IPS-20b (cell line): ENCODE measurements around the gene CCDC126.

Experiments used
- H3K27ac ChIP-seq: one replicate; pipeline ENCODE4 v1.5.1; 2013; ENCODE audit warnings: low read length
- H3K27me3 ChIP-seq: 2 replicates; pipeline ENCODE4 v1.6.1; 2013; ENCODE audit warnings: mild to moderate bottlenecking, low read length, inconsistent platforms; ENCODE audit not compliant: insufficient read depth
- H3K36me3 ChIP-seq: 2 replicates; pipeline ENCODE4 v1.6.1; 2013; ENCODE audit warnings: low read depth, mild to moderate bottlenecking, inconsistent platforms, low read length, moderate library complexity; ENCODE audit not compliant: insufficient read depth
- H3K4me1 ChIP-seq: 2 replicates; pipeline ENCODE4 v1.6.1; 2013; ENCODE audit warnings: mild to moderate bottlenecking, control low read depth, inconsistent platforms, low read length, moderate library complexity; ENCODE audit not compliant: insufficient read depth
- H3K4me3 ChIP-seq: 2 replicates; pipeline ENCODE4 v1.5.1; 2013; ENCODE audit warnings: mild to moderate bottlenecking, low read length, inconsistent platforms
- H3K9ac ChIP-seq: 2 replicates; pipeline ENCODE4 v1.6.1; 2013; ENCODE audit warnings: low read depth, mild to moderate bottlenecking, inconsistent platforms, low read length, moderate library complexity
- H3K9me3 ChIP-seq: 2 replicates; pipeline ENCODE4 v1.6.1; 2013; ENCODE audit warnings: mild to moderate bottlenecking, low read depth, low read length, inconsistent platforms; ENCODE audit not compliant: insufficient read depth

The CCDC126 gene

GRCh38 chr7:23600236-23600635 is 3.1 kb downstream of the CCDC126 start:
- Histone ChIP-seq H3K9ac (no peak overlapping the region), H3K4me1 (peaks cover 15% of the 10 kb centered on the region), H3K27ac (no peak overlapping the region), H3K27me3 (peaks cover 29% of the 10 kb centered on the region), H3K36me3 (no peaks in the 10 kb centered on the region), H3K9me3 (no peaks in the 10 kb centered on the region), H3K4me3 (no peak overlapping the region)

- no peaks in the 10 kb centered on the region for H3K36me3 ChIP-seq
- H3K27me3 ChIP-seq: peaks cover 3% of the 10 kb centered on the region; the same call in 1 of the 2 replicates
- H3K9me3 ChIP-seq: no peaks in the 10 kb centered on the region; the same call in 1 of the 2 replicates
- H3K27ac ChIP-seq: no peak overlapping the region
- no peak overlapping the region for H3K4me3 ChIP-seq
- H3K4me1 ChIP-seq: peaks cover 7% of the 10 kb centered on the region
- no peak overlapping the region for H3K9ac ChIP-seq
These were observed 6.6 kb downstream of the CCDC126 start for GRCh38 chr7:23603632-23604295.

DNA sequence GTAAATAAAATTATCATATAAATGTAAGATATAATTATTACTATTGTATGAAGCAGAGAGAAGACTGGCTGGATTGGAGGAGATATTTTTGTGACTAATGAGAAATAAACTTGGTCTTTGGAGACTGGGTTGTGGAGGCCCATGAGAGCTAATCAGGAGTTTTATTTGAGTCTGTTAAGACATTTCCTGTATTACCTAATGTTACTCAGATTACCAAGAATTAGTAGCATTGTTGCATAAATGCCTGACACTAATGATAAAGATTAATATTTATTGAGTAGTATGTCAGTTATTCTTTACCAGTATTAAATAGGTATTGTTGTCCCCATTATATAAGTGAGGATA is 7.1 kb downstream of the CCDC126 start:
- no peak overlapping the region for H3K4me3 ChIP-seq
- H3K27me3 ChIP-seq: no peaks in the 10 kb centered on the region
- no peaks in the 10 kb centered on the region for H3K36me3 ChIP-seq
- no peak overlapping the region for H3K9ac ChIP-seq
- H3K27ac ChIP-seq: no peak overlapping the region
- no peaks in the 10 kb centered on the region; the same call in 1 of the 2 replicates for H3K9me3 ChIP-seq
- peaks cover 2% of the 10 kb centered on the region; the same call in 1 of the 2 replicates for H3K4me1 ChIP-seq

DNA sequence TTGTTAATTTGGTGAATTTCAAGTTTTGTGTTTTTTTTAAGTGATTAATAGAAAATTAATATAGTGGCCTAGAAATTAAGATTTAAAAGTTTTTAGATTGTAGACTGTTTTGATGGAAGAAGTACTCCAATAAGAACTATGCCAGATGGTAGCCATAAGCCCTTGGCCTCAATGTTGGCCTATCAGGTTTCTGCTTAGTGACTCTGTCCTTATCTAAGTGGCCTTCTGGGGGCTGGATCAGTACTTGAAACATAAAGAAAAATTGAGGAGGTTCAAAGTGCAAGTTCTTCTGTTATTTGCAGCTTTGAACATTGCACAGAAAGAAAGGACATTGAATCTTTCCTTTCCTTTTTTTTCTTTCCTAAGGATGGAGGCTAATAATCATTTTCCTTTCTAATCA is 9.9 kb downstream of the CCDC126 start:
- Histone ChIP-seq H3K36me3 (no peaks in the 10 kb centered on the region), H3K9ac (no peak overlapping the region), H3K27ac (no peak overlapping the region), H3K4me1 (no peaks in the 10 kb centered on the region), H3K4me3 (no peak overlapping the region), H3K9me3 (no peaks in the 10 kb centered on the region; the same call in 1 of the 2 replicates), H3K27me3 (no peaks in the 10 kb centered on the region)

DNA sequence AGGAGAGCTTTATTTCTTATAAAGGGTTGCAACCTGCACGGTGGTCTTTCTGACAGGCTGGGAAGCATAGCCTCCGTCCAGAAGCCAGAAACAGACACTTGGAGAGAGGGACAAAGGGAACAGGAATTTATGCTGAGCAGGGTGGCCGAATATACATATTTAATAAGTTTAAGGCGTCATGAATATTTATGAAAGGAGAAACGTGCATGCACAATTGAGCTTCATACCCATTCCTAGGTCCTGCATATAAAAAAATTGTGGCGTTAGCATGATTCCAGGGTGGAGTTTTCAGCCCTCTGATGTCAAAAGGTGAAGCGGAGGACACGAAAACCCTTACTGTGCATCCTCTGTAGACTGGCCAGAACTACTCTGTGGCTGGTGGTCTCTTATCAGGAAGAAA is 10.7 kb downstream of the CCDC126 start:
- H3K27me3 ChIP-seq: no peaks in the 10 kb centered on the region
- no peak overlapping the region for H3K4me3 ChIP-seq
- no peak overlapping the region for H3K9ac ChIP-seq
- H3K4me1 ChIP-seq: no peaks in the 10 kb centered on the region
- H3K9me3 ChIP-seq: no peaks in the 10 kb centered on the region; the same call in 1 of the 2 replicates
- H3K36me3 ChIP-seq: no peaks in the 10 kb centered on the region
- no peak overlapping the region for H3K27ac ChIP-seq

GRCh38 chr7:23615331-23615730 is 18.1 kb downstream of the CCDC126 start:
- no peak overlapping the region for H3K4me3 ChIP-seq
- H3K36me3 ChIP-seq: no peaks in the 10 kb centered on the region
- no peak overlapping the region for H3K27ac ChIP-seq
- no peaks in the 10 kb centered on the region for H3K4me1 ChIP-seq
- no peak overlapping the region for H3K9ac ChIP-seq
- H3K9me3 ChIP-seq: peaks cover 15% of the 10 kb centered on the region
- H3K27me3 ChIP-seq: no peaks in the 10 kb centered on the region

- Histone ChIP-seq H3K9ac (no peak overlapping the region), H3K9me3 (peaks cover 15% of the 10 kb centered on the region), H3K27me3 (no peaks in the 10 kb centered on the region), H3K36me3 (no peaks in the 10 kb centered on the region), H3K4me3 (no peak overlapping the region), H3K27ac (no peak overlapping the region), H3K4me1 (no peaks in the 10 kb centered on the region)
These were observed 19.4 kb downstream of the CCDC126 start for GRCh38 chr7:23616593-23616992.

GRCh38 chr7:23617482-23617881 is 20.3 kb downstream of the CCDC126 start:
- H3K4me1 ChIP-seq: no peaks in the 10 kb centered on the region
- H3K9ac ChIP-seq: no peak overlapping the region
- H3K36me3 ChIP-seq: no peaks in the 10 kb centered on the region
- no peak overlapping the region for H3K4me3 ChIP-seq
- peaks cover 15% of the 10 kb centered on the region for H3K9me3 ChIP-seq
- no peak overlapping the region for H3K27ac ChIP-seq
- H3K27me3 ChIP-seq: no peaks in the 10 kb centered on the region

GRCh38 chr7:23618241-23618640 is 21.1 kb downstream of the CCDC126 start:
- Histone ChIP-seq H3K9me3 (peaks cover 15% of the 10 kb centered on the region), H3K4me1 (no peaks in the 10 kb centered on the region), H3K9ac (no peak overlapping the region), H3K27me3 (no peaks in the 10 kb centered on the region), H3K36me3 (no peaks in the 10 kb centered on the region), H3K4me3 (no peak overlapping the region), H3K27ac (no peak overlapping the region)

- no peaks in the 10 kb centered on the region for H3K36me3 ChIP-seq
- H3K4me3 ChIP-seq: no peak overlapping the region
- H3K27me3 ChIP-seq: no peaks in the 10 kb centered on the region
- no peak overlapping the region for H3K27ac ChIP-seq
- peaks cover 15% of the 10 kb centered on the region for H3K9me3 ChIP-seq
- no peaks in the 10 kb centered on the region for H3K4me1 ChIP-seq
- H3K9ac ChIP-seq: no peak overlapping the region
These were observed 22.0 kb downstream of the CCDC126 start for GRCh38 chr7:23619141-23619540.

- Histone ChIP-seq H3K36me3 (no peaks in the 10 kb centered on the region), H3K9ac (no peak overlapping the region), H3K27me3 (no peaks in the 10 kb centered on the region), H3K4me3 (no peak overlapping the region), H3K4me1 (no peaks in the 10 kb centered on the region), H3K27ac (no peak overlapping the region), H3K9me3 (peaks cover 4% of the 10 kb centered on the region; the same call in 1 of the 2 replicates)
These were observed 25.3 kb downstream of the CCDC126 start for GRCh38 chr7:23622506-23622925.

GRCh38 chr7:23628370-23628769 is 31.2 kb downstream of the CCDC126 start:
- Histone ChIP-seq H3K27me3 (no peaks in the 10 kb centered on the region), H3K4me1 (no peaks in the 10 kb centered on the region), H3K27ac (no peak overlapping the region), H3K9me3 (no peaks in the 10 kb centered on the region), H3K4me3 (no peak overlapping the region), H3K9ac (no peak overlapping the region), H3K36me3 (no peaks in the 10 kb centered on the region)
